ENCODE data around the gene SNTG2. TPM values are rescaled to one million over a fixed set of nuclear protein-coding genes. Genes with fewer than 3 reads are reported as not detected.
"Not testable (repeated sequence)": the region's sequence is repeated elsewhere in the genome, so short reads cannot be mapped to it uniquely, and the experiment has no call there.

SNTG2 gene
- polyA plus RNA-seq, 1 experiment = 0.06 TPM

- CTCF ChIA-PET = interaction anchor here (2.6 kb wide), 1 partner anchor 10 kb away, joined by 12 read pairs; no protein-coding TSS in a partner anchor
- POLR2A ChIA-PET = no interaction called here
- Histone ChIP-seq H3K27me3 (ENCODE audit: control insufficient read depth, insufficient read depth, low read length) (no peaks in the 10 kb centered on the region), H3K9me3 (ENCODE audit: control insufficient read depth, insufficient read depth, low read length) (peaks cover 5% of the 10 kb centered on the region), H3K27ac (ENCODE audit: low read depth, low read length) (no peak overlapping the region), H3K4me3 (ENCODE audit: low read depth, low read length) (no peak overlapping the region)
- TF ChIP-seq CTCF (IDR thresholded peaks at IDR 0.05; ENCODE audit: low read depth, low read length) = no peak
- DNase-seq (ENCODE audit: low read depth, low spot score) = no peak
Measured at GRCh38 chr2:1130922-1131321, 180.3 kb downstream of the SNTG2 start.

GRCh38 chr2:1132328-1132969 lies 181.8 kb downstream of the SNTG2 start:
- DNase-seq (ENCODE audit: low read depth, low spot score) = no peak
- no peaks in the 10 kb centered on the region for H3K27me3 ChIP-seq (ENCODE audit: control insufficient read depth, insufficient read depth, low read length)
- TF ChIP-seq CTCF (IDR thresholded peaks at IDR 0.05; ENCODE audit: low read depth, low read length) = no peak
- POLR2A ChIA-PET = no interaction called here
- H3K4me3 ChIP-seq (ENCODE audit: low read depth, low read length) = no peak overlapping the region
- CTCF ChIA-PET = interaction anchor here (2.6 kb wide), 1 partner anchor 8 kb away, joined by 12 read pairs; no protein-coding TSS in a partner anchor
- H3K9me3 ChIP-seq (ENCODE audit: control insufficient read depth, insufficient read depth, low read length) = peaks cover 5% of the 10 kb centered on the region
- no peak overlapping the region for H3K27ac ChIP-seq (ENCODE audit: low read depth, low read length)

- H3K9me3 ChIP-seq (ENCODE audit: control insufficient read depth, insufficient read depth, low read length); H3K27me3 ChIP-seq (ENCODE audit: control insufficient read depth, insufficient read depth, low read length); POLR2A ChIA-PET; H3K4me3 ChIP-seq (ENCODE audit: low read depth, low read length); DNase-seq (ENCODE audit: low read depth, low spot score); CTCF ChIA-PET; H3K27ac ChIP-seq (ENCODE audit: low read depth, low read length): not testable (repeated sequence)
Measured at GRCh38 chr2:1133896-1134295, 183.2 kb downstream of the SNTG2 start.

GRCh38 chr2:1134629-1135028 lies 184.0 kb downstream of the SNTG2 start:
- H3K9me3 ChIP-seq (ENCODE audit: control insufficient read depth, insufficient read depth, low read length) = peaks cover 5% of the 10 kb centered on the region
- no peaks in the 10 kb centered on the region for H3K27me3 ChIP-seq (ENCODE audit: control insufficient read depth, insufficient read depth, low read length)
- CTCF ChIA-PET = no interaction called here
- H3K27ac ChIP-seq (ENCODE audit: low read depth, low read length) = no peak overlapping the region
- POLR2A ChIA-PET = no interaction called here
- H3K4me3 ChIP-seq (ENCODE audit: low read depth, low read length) = no peak overlapping the region
- no peak for DNase-seq (ENCODE audit: low read depth, low spot score)
- TF ChIP-seq CTCF (IDR thresholded peaks at IDR 0.05; ENCODE audit: low read depth, low read length) = no peak

- ChIA-PET POLR2A (no interaction called here), CTCF (interaction anchor here (0.9 kb wide), 2 partner anchors 183 to 421 kb away, joined by 3 to 4 read pairs; no protein-coding TSS in a partner anchor)
- DNase-seq (ENCODE audit: low read depth, low spot score) = no peak
- Histone ChIP-seq H3K27ac (ENCODE audit: low read depth, low read length) (no peak overlapping the region), H3K27me3 (ENCODE audit: control insufficient read depth, insufficient read depth, low read length) (no peaks in the 10 kb centered on the region), H3K4me3 (ENCODE audit: low read depth, low read length) (no peak overlapping the region), H3K9me3 (ENCODE audit: control insufficient read depth, insufficient read depth, low read length) (peaks cover 8% of the 10 kb centered on the region)
- TF ChIP-seq CTCF (IDR thresholded peaks at IDR 0.05; ENCODE audit: low read depth, low read length) = peak; percentile 61
Measured at GRCh38 chr2:1136067-1136466, 185.4 kb downstream of the SNTG2 start.
